CD8-positive, alpha-beta memory T cell (primary cell): ENCODE measurements around the gene GCC2. TPM values are rescaled to one million over a fixed set of nuclear protein-coding genes. Genes with fewer than 3 reads are reported as not detected.

ENCODE experiments used
- CTCF ChIA-PET: fragments of 350-600 bp; sonication (Branson Sonifier 250); formaldehyde crosslinking; loops from one replicate; lab custom pipeline; 2021; ENCODE audit warnings: antibody characterized with exemption; lab: Charles Lee
- POLR2A ChIA-PET: fragments of 350-600 bp; sonication (Branson Sonifier 250); formaldehyde crosslinking; loops from one replicate; lab custom pipeline; 2021; ENCODE audit warnings: antibody characterized with exemption; lab: Charles Lee
- DNase-seq, 5 donors: peaks; one replicate each; pipeline versions ENCODE4 v3.0.0 to v3.0.0-alpha.2; 2020 to 2022; ENCODE audit warnings: mixed read lengths in 1 of 5
- H3K27ac ChIP-seq: one replicate; pipeline ENCODE4 v1.7.0; 2013; ENCODE audit warnings: low read depth, mild to moderate bottlenecking, low read length, moderate library complexity
- H3K27me3 ChIP-seq: 2 replicates; pipeline ENCODE4 v1.7.0; 2013; ENCODE audit warnings: low read length, mild to moderate bottlenecking; ENCODE audit not compliant: insufficient read depth, poor library complexity, severe bottlenecking
- H3K36me3 ChIP-seq: 2 replicates; pipeline ENCODE4 v1.7.0; 2013; ENCODE audit warnings: mild to moderate bottlenecking, low read length, moderate library complexity; ENCODE audit not compliant: insufficient read depth
- H3K4me1 ChIP-seq: 2 replicates; pipeline ENCODE4 v1.7.0; 2013; ENCODE audit warnings: mild to moderate bottlenecking, low read length, moderate library complexity; ENCODE audit not compliant: insufficient read depth
- H3K4me3 ChIP-seq: 2 replicates; pipeline ENCODE4 v1.7.0; 2013; ENCODE audit warnings: mild to moderate bottlenecking, low read length
- H3K9me3 ChIP-seq: 2 replicates; pipeline ENCODE4 v1.7.0; 2013; ENCODE audit warnings: mild to moderate bottlenecking, low read length
- H3K27ac Mint-ChIP-seq, 8 donors: one replicate each; pipeline ENCODE4 v1.8.0; 2020 to 2021; ENCODE audit warnings: mixed read lengths in 8 of 8, mild to moderate bottlenecking in 6 of 8, inconsistent platforms in 3 of 8, moderate library complexity in 3 of 8
- H3K27me3 Mint-ChIP-seq, 2 donors: one replicate each; pipeline ENCODE4 v1.8.0; 2020 to 2021; ENCODE audit warnings: mixed read lengths in 2 of 2, mild to moderate bottlenecking in 1 of 2, moderate library complexity in 1 of 2
- H3K36me3 Mint-ChIP-seq, 3 donors: one replicate each; pipeline ENCODE4 v1.8.0; 2020 to 2021; ENCODE audit warnings: mixed read lengths in 3 of 3, inconsistent platforms in 1 of 3, mild to moderate bottlenecking in 1 of 3
- H3K4me1 Mint-ChIP-seq, 3 donors: one replicate each; pipeline ENCODE4 v1.8.0; 2020 to 2021; ENCODE audit warnings: mixed read lengths in 3 of 3, inconsistent platforms in 1 of 3, mild to moderate bottlenecking in 1 of 3
- H3K4me3 Mint-ChIP-seq, 7 donors: one replicate each; pipeline ENCODE4 v1.8.0; 2020 to 2021; ENCODE audit warnings: mixed read lengths in 7 of 7, mild to moderate bottlenecking in 6 of 7, moderate library complexity in 4 of 7, inconsistent platforms in 2 of 7
- H3K9me3 Mint-ChIP-seq, 5 donors: one replicate each; pipeline ENCODE4 v1.8.0; 2020 to 2022; ENCODE audit warnings: mixed read lengths in 5 of 5, mild to moderate bottlenecking in 3 of 5, moderate library complexity in 2 of 5, inconsistent platforms in 1 of 5
- polyA plus RNA-seq: library from polyadenylated mRNA; unstranded; fragments of 300-500 nt; fragmentation: Illumina TruSeq; gene quantifications from one replicate; pipeline ENCODE4 v1.2.3, GENCODE V29; 2021
- total RNA-seq, 2 experiments: library from RNA; stranded (reverse); gene quantifications; one replicate each; pipeline ENCODE4 v1.2.3, GENCODE V29; 2021

GCC2 gene
- total RNA-seq (10 to 100 TPM; 40.9 to 49.0 TPM), polyA plus RNA-seq (92.9 TPM)

- Histone ChIP-seq H3K27me3 (no peaks in the 10 kb centered on the region), H3K4me3 (peak within 1 kb of the TSS; percentile 100), H3K9me3 (no peaks in the 10 kb centered on the region), H3K36me3 (peaks cover 3% of the 10 kb centered on the region), H3K4me1 (peaks cover 22% of the 10 kb centered on the region), H3K27ac (peak within 1 kb of the TSS; percentile 99)
- peak within 1 kb of the TSS; percentile 92 to 100 (median 97) for H3K4me3 Mint-ChIP-seq
- ChIA-PET CTCF (no interaction called here), POLR2A (interaction anchor here (0.7 to 0.9 kb wide), 3 partner anchors 10 to 925 kb away, joined by 4 read pairs; no protein-coding TSS in a partner anchor)
- no peaks in the 10 kb centered on the region for H3K9me3 Mint-ChIP-seq
- peak; percentile 96 to 97 (median 97) for DNase-seq
- peak within 1 kb of the TSS; percentile 97 to 100 (median 99) for H3K27ac Mint-ChIP-seq
- peaks cover 5 to 49% (median 10%) of the 10 kb centered on the region in 3 donors for H3K36me3 Mint-ChIP-seq
- H3K4me1 Mint-ChIP-seq: peaks cover 37 to 51% (median 46%) of the 10 kb centered on the region in 3 donors
- peaks cover 0 to 2% of the 10 kb centered on the region in 2 donors for H3K27me3 Mint-ChIP-seq
Observed at GRCh38 chr2:108448678-108449409, at the start of gene GCC2. Gene GCC2, plus strand, starts transcription at chr2:108449206. Its CDS starts 69 bp downstream, at chr2:108449275.

GRCh38 chr2:108399479-108399878, 49.5 kb upstream of the GCC2 start:
- peaks cover 8 to 38% (median 24%) of the 10 kb centered on the region in 5 donors for H3K9me3 Mint-ChIP-seq
- Histone ChIP-seq H3K4me1 (no peaks in the 10 kb centered on the region), H3K27me3 (no peaks in the 10 kb centered on the region), H3K27ac (no peak overlapping the region), H3K4me3 (no peak overlapping the region), H3K9me3 (no peaks in the 10 kb centered on the region), H3K36me3 (no peaks in the 10 kb centered on the region)
- no peaks in the 10 kb centered on the region for H3K4me1 Mint-ChIP-seq
- H3K27me3 Mint-ChIP-seq: peaks cover 11 to 23% of the 10 kb centered on the region in 2 donors
- ChIA-PET POLR2A (no interaction called here), CTCF (no interaction called here)
- no peak overlapping the region for H3K4me3 Mint-ChIP-seq
- H3K36me3 Mint-ChIP-seq: peaks cover 0 to 17% (median 0%) of the 10 kb centered on the region in 3 donors
- H3K27ac Mint-ChIP-seq: peak overlapping the region in 1 of 8 donors; percentile 73
- no peak for DNase-seq

- ChIA-PET CTCF (interaction anchor here (1.2 kb wide), 1 partner anchor 16 kb away, joined by 4 read pairs; no protein-coding TSS in a partner anchor), POLR2A (no interaction called here)
- Mint-ChIP-seq H3K27me3 (peaks cover 13 to 26% of the 10 kb centered on the region in 2 donors), H3K36me3 (peaks cover 0 to 21% (median 0%) of the 10 kb centered on the region in 3 donors), H3K9me3 (peaks cover 19 to 51% (median 40%) of the 10 kb centered on the region in 5 donors), H3K4me1 (no peaks in the 10 kb centered on the region), H3K4me3 (no peak overlapping the region), H3K27ac (peak overlapping the region in 1 of 8 donors; percentile 52)
- Histone ChIP-seq H3K4me3 (no peak overlapping the region), H3K4me1 (no peaks in the 10 kb centered on the region), H3K9me3 (no peaks in the 10 kb centered on the region), H3K36me3 (no peaks in the 10 kb centered on the region), H3K27me3 (no peaks in the 10 kb centered on the region), H3K27ac (no peak overlapping the region)
- DNase-seq: no peak
Observed at GRCh38 chr2:108401800-108402199, 47.2 kb upstream of the GCC2 start.

- no peaks in the 10 kb centered on the region for H3K36me3 ChIP-seq
- H3K36me3 Mint-ChIP-seq: peaks cover 0 to 16% (median 0%) of the 10 kb centered on the region in 3 donors
- ChIA-PET CTCF (no interaction called here), POLR2A (no interaction called here)
- H3K9me3 ChIP-seq: no peaks in the 10 kb centered on the region
- H3K9me3 Mint-ChIP-seq: peaks cover 17 to 48% (median 33%) of the 10 kb centered on the region in 5 donors
- H3K4me1 ChIP-seq: no peaks in the 10 kb centered on the region
- H3K27me3 ChIP-seq: no peaks in the 10 kb centered on the region
- H3K4me3 ChIP-seq: no peak overlapping the region
- peak overlapping the region in 1 of 8 donors; percentile 43 for H3K27ac Mint-ChIP-seq
- H3K4me1 Mint-ChIP-seq: no peaks in the 10 kb centered on the region
- H3K27ac ChIP-seq: no peak overlapping the region
- H3K4me3 Mint-ChIP-seq: no peak overlapping the region
- peaks cover 13 to 34% of the 10 kb centered on the region in 2 donors for H3K27me3 Mint-ChIP-seq
- no peak for DNase-seq
Observed at GRCh38 chr2:108403494-108403893, 45.5 kb upstream of the GCC2 start.

GRCh38 chr2:108404784-108405397, 44.1 kb upstream of the GCC2 start:
- H3K27ac Mint-ChIP-seq: no peak overlapping the region
- no peaks in the 10 kb centered on the region for H3K27me3 ChIP-seq
- no peaks in the 10 kb centered on the region for H3K4me1 Mint-ChIP-seq
- no peak overlapping the region for H3K4me3 Mint-ChIP-seq
- peaks cover 0 to 13% (median 0%) of the 10 kb centered on the region in 3 donors for H3K36me3 Mint-ChIP-seq
- no peak overlapping the region for H3K27ac ChIP-seq
- H3K9me3 ChIP-seq: no peaks in the 10 kb centered on the region
- H3K27me3 Mint-ChIP-seq: peaks cover 15 to 47% of the 10 kb centered on the region in 2 donors
- H3K4me3 ChIP-seq: no peak overlapping the region
- CTCF ChIA-PET: no interaction called here
- H3K9me3 Mint-ChIP-seq: peaks cover 14 to 35% (median 24%) of the 10 kb centered on the region in 5 donors
- H3K36me3 ChIP-seq: no peaks in the 10 kb centered on the region
- POLR2A ChIA-PET: no interaction called here
- DNase-seq: no peak
- H3K4me1 ChIP-seq: no peaks in the 10 kb centered on the region

- Histone ChIP-seq H3K4me3 (no peak overlapping the region), H3K27ac (no peak overlapping the region), H3K4me1 (no peaks in the 10 kb centered on the region), H3K36me3 (no peaks in the 10 kb centered on the region), H3K9me3 (no peaks in the 10 kb centered on the region), H3K27me3 (no peaks in the 10 kb centered on the region)
- peaks cover 4 to 36% of the 10 kb centered on the region in 2 donors for H3K27me3 Mint-ChIP-seq
- DNase-seq: no peak
- ChIA-PET POLR2A (no interaction called here), CTCF (no interaction called here)
- no peaks in the 10 kb centered on the region for H3K4me1 Mint-ChIP-seq
- H3K36me3 Mint-ChIP-seq: peaks cover 0 to 4% (median 0%) of the 10 kb centered on the region in 3 donors
- H3K4me3 Mint-ChIP-seq: no peak overlapping the region
- peaks cover 14 to 17% (median 17%) of the 10 kb centered on the region in 5 donors for H3K9me3 Mint-ChIP-seq
- H3K27ac Mint-ChIP-seq: peak overlapping the region in 1 of 8 donors; percentile 9
Observed at GRCh38 chr2:108407864-108408729, 40.9 kb upstream of the GCC2 start.

GRCh38 chr2:108409768-108410167, 39.2 kb upstream of the GCC2 start:
- ChIA-PET POLR2A (no interaction called here), CTCF (no interaction called here)
- H3K27ac Mint-ChIP-seq: no peak overlapping the region
- no peaks in the 10 kb centered on the region for H3K27me3 ChIP-seq
- no peaks in the 10 kb centered on the region for H3K4me1 ChIP-seq
- no peak for DNase-seq
- no peaks in the 10 kb centered on the region for H3K36me3 ChIP-seq
- peaks cover 9 to 14% (median 11%) of the 10 kb centered on the region in 5 donors for H3K9me3 Mint-ChIP-seq
- no peak overlapping the region for H3K4me3 Mint-ChIP-seq
- H3K27me3 Mint-ChIP-seq: peaks cover 4 to 31% of the 10 kb centered on the region in 2 donors
- no peak overlapping the region for H3K27ac ChIP-seq
- H3K4me1 Mint-ChIP-seq: no peaks in the 10 kb centered on the region
- no peak overlapping the region for H3K4me3 ChIP-seq
- H3K9me3 ChIP-seq: no peaks in the 10 kb centered on the region
- H3K36me3 Mint-ChIP-seq: peaks cover 0 to 4% (median 0%) of the 10 kb centered on the region in 3 donors
